Neural progenitor cell (in vitro differentiated cells): Measurements from ENCODE around the gene IGSF3.
"Not testable (repeated sequence)": the region's sequence is repeated elsewhere in the genome, so short reads cannot be mapped to it uniquely, and the experiment has no call there.

ENCODE experiments used
- EZH2 ChIP-seq: fragments of 200-600 bp; sonication (generic); IDR thresholded peaks from 2 replicates; pipeline ENCODE4 v1.6.1; 2017; ENCODE audit warnings: antibody characterized with exemption, mild to moderate bottlenecking, moderate library complexity
- TF ChIP-seq, protein P1 (sequence below): fragments of 200-600 bp; sonication (generic); IDR thresholded peaks from 2 replicates; pipeline ENCODE4 v1.5.1; 2017; ENCODE audit warnings: antibody characterized with exemption, mild to moderate bottlenecking

DNA sequence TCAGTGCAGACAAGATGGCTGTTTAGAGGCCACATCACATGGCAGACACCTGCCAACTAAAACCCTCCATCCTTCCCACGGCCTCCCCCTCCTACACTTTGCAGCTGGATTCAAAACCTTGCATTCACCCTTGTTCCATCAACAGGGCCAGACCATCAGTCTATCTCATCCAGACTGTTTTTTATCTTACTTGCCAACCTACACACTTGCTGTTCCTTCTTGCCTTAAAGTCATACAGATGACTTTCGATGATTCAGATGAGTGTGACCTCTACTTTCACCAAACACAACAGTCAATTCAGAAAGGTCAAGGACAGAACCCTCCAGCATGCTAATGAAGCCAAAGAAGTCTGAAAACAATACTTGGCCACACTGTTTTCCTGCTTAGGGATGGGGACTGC lies 29.9 kb downstream of the IGSF3 start:
- TF ChIP-seq, protein P1, sequence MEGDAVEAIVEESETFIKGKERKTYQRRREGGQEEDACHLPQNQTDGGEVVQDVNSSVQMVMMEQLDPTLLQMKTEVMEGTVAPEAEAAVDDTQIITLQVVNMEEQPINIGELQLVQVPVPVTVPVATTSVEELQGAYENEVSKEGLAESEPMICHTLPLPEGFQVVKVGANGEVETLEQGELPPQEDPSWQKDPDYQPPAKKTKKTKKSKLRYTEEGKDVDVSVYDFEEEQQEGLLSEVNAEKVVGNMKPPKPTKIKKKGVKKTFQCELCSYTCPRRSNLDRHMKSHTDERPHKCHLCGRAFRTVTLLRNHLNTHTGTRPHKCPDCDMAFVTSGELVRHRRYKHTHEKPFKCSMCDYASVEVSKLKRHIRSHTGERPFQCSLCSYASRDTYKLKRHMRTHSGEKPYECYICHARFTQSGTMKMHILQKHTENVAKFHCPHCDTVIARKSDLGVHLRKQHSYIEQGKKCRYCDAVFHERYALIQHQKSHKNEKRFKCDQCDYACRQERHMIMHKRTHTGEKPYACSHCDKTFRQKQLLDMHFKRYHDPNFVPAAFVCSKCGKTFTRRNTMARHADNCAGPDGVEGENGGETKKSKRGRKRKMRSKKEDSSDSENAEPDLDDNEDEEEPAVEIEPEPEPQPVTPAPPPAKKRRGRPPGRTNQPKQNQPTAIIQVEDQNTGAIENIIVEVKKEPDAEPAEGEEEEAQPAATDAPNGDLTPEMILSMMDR, result not testable (repeated sequence)
- not testable (repeated sequence) for TF ChIP-seq EZH2
